ENCODE results near the gene AASS. TPM values are rescaled to one million over a fixed set of nuclear protein-coding genes. Genes with fewer than 3 reads are reported as not detected.

The AASS gene
- total RNA-seq, 4 donors from 2014 or later: 5.5 to 42.7 (median 20.1) TPM

- Histone ChIP-seq H3K9me3 (no peaks in the 10 kb centered on the region), H3K27me3 (no peaks in the 10 kb centered on the region), H3K36me3 (peaks cover 0 to 17% (median 0%) of the 10 kb centered on the region in 3 donors), H3K4me1 (no peaks in the 10 kb centered on the region), H3K4me3 (no peak overlapping the region), H3K27ac (no peak overlapping the region)
- WGBS, 2 donors: 65 to 75% methylated on average over 4 of the region's 4 CpGs
- intact Hi-C loops (cut with DNase I): no loop called here
- TF ChIP-seq POLR2A (IDR thresholded peaks at IDR 0.05): no peak
- no peak for TF ChIP-seq CTCF (IDR thresholded peaks at IDR 0.05)
- no peak for DNase-seq
Observed at GRCh38 chr7:122059542-122059941, 84.5 kb downstream of the AASS start.

- no peaks in the 10 kb centered on the region for H3K9me3 ChIP-seq
- H3K36me3 ChIP-seq: peaks cover 0 to 34% (median 0%) of the 10 kb centered on the region in 3 donors
- WGBS, 2 donors: 29 to 53% methylated on average over 2 of the region's 2 CpGs
- no peaks in the 10 kb centered on the region for H3K27me3 ChIP-seq
- H3K4me1 ChIP-seq: no peaks in the 10 kb centered on the region
- TF ChIP-seq POLR2A (IDR thresholded peaks at IDR 0.05) (no peak), CTCF (IDR thresholded peaks at IDR 0.05) (no peak)
- no peak overlapping the region for H3K27ac ChIP-seq
- intact Hi-C loops (cut with DNase I): no loop called here
- no peak overlapping the region for H3K4me3 ChIP-seq
- no peak for DNase-seq
Observed at GRCh38 chr7:122056977-122057376, 87.1 kb downstream of the AASS start.

DNA sequence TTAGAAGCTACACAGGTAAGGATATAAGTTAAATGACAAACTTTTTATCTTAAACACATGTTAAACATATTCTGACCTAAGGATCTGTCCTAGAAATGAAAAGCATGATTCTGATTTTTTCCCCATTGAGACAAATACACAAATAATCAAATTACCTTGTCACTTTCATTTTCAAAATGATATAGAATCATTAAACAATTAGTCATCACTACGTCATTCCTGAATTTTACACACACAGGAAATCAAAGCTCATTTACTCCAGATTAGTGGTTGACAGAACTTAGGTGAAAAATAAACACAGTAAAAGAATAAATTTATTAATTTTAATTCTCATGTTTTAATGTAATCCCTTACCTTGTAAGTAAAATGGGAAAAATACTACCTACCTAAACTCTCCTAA, 89.0 kb downstream of the AASS start:
- H3K27ac ChIP-seq: no peak overlapping the region
- no peaks in the 10 kb centered on the region for H3K27me3 ChIP-seq
- TF ChIP-seq CTCF (IDR thresholded peaks at IDR 0.05): no peak
- no peak for TF ChIP-seq POLR2A (IDR thresholded peaks at IDR 0.05)
- H3K4me1 ChIP-seq: no peaks in the 10 kb centered on the region
- H3K36me3 ChIP-seq: peaks cover 0 to 30% (median 0%) of the 10 kb centered on the region in 3 donors
- intact Hi-C loops (cut with DNase I): no loop called here
- H3K9me3 ChIP-seq: no peaks in the 10 kb centered on the region
- no peak overlapping the region for H3K4me3 ChIP-seq
- no peak for DNase-seq
- WGBS, 2 donors: 36 to 43% methylated on average over 1 of the region's 1 CpG

- Histone ChIP-seq H3K27ac (no peak overlapping the region), H3K27me3 (no peaks in the 10 kb centered on the region), H3K9me3 (no peaks in the 10 kb centered on the region), H3K36me3 (peaks cover 0 to 23% (median 0%) of the 10 kb centered on the region in 3 donors), H3K4me3 (no peak overlapping the region), H3K4me1 (no peaks in the 10 kb centered on the region)
- TF ChIP-seq POLR2A (IDR thresholded peaks at IDR 0.05) (no peak), CTCF (IDR thresholded peaks at IDR 0.05) (no peak)
- DNase-seq: no peak
- intact Hi-C loops (cut with DNase I): no loop called here
- WGBS, 2 donors: 64 to 72% methylated on average over 1 of the region's 1 CpG
Observed at GRCh38 chr7:122054393-122054792, 89.7 kb downstream of the AASS start.

- H3K4me3 ChIP-seq: no peak overlapping the region
- TF ChIP-seq CTCF (IDR thresholded peaks at IDR 0.05) (no peak), POLR2A (IDR thresholded peaks at IDR 0.05) (no peak)
- H3K27me3 ChIP-seq: no peaks in the 10 kb centered on the region
- DNase-seq: no peak
- 79 to 84% methylated on average over 3 of the region's 3 CpGs for WGBS, 2 donors
- H3K4me1 ChIP-seq: no peaks in the 10 kb centered on the region
- no peak overlapping the region for H3K27ac ChIP-seq
- H3K36me3 ChIP-seq: peaks cover 0 to 27% (median 0%) of the 10 kb centered on the region in 3 donors
- no peaks in the 10 kb centered on the region for H3K9me3 ChIP-seq
- intact Hi-C loops (cut with DNase I): no loop called here
Observed at GRCh38 chr7:122046402-122046801, 97.6 kb downstream of the AASS start.
